H54 (cell line): ENCODE measurements around the gene SHC1.

Experiments used
- DNase-seq: peaks from one replicate; pipeline ENCODE4 v3.0.0; 2011; ENCODE audit warnings: low spot score, mixed read lengths; ENCODE audit not compliant: insufficient read length
- FAIRE-seq: peaks from 3 replicates; lab custom pipeline; 2011; peaks lifted over from hg19 to GRCh38; lab: Jason Lieb, UNC
- POLR2A ChIP-seq: IDR thresholded peaks from 2 replicates; pipeline ENCODE4 v1.6.1; 2011; ENCODE audit warnings: low read depth, mild to moderate bottlenecking, low read length

The SHC1 gene

GRCh38 chr1:154967331-154967950 lies 3.1 kb downstream of the SHC1 start:
- no peak for FAIRE-seq
- no peak for TF ChIP-seq POLR2A
- no peak for DNase-seq

GRCh38 chr1:154966111-154966510 lies 4.4 kb downstream of the SHC1 start:
- FAIRE-seq = no peak
- TF ChIP-seq POLR2A = no peak
- DNase-seq = no peak

- TF ChIP-seq POLR2A = no peak
- DNase-seq (no peak), FAIRE-seq (no peak)
Observed at GRCh38 chr1:154964359-154964758, 6.2 kb downstream of the SHC1 start.

- FAIRE-seq (no peak), DNase-seq (no peak)
- TF ChIP-seq POLR2A = no peak
Observed at GRCh38 chr1:154963643-154964042, 6.9 kb downstream of the SHC1 start.

- FAIRE-seq (no peak), DNase-seq (no peak)
- no peak for TF ChIP-seq POLR2A
Observed at GRCh38 chr1:154962795-154963330, 7.7 kb downstream of the SHC1 start.

GRCh38 chr1:154962156-154962749 lies 8.3 kb downstream of the SHC1 start:
- FAIRE-seq = no peak

GRCh38 chr1:154961207-154962155 lies 9.1 kb downstream of the SHC1 start, which contains the start of gene PYGO2:
Gene PYGO2 (minus strand): TSS chr1:154961782. CDS start chr1:154961576, 206 bp downstream.
- peak; percentile 79 for TF ChIP-seq POLR2A
- no peak for FAIRE-seq
- DNase-seq = peak; percentile 72

More at GRCh38 chr1:154962156-154962749, 8.3 kb downstream of the SHC1 start:
- no peak for DNase-seq
- no peak for TF ChIP-seq POLR2A

- no peak for DNase-seq
- no peak for FAIRE-seq
- TF ChIP-seq POLR2A = no peak
Observed at GRCh38 chr1:154960446-154961136, 10.0 kb downstream of the SHC1 start.

GRCh38 chr1:154959426-154959780 lies 11.1 kb downstream of the SHC1 start:
- FAIRE-seq (no peak), DNase-seq (no peak)
- TF ChIP-seq POLR2A = no peak

- FAIRE-seq (no peak), DNase-seq (no peak)
- TF ChIP-seq POLR2A = no peak
Observed at GRCh38 chr1:154958681-154959425, 11.7 kb downstream of the SHC1 start.

GRCh38 chr1:154958036-154958435 lies 12.5 kb downstream of the SHC1 start:
- DNase-seq (no peak), FAIRE-seq (no peak)

GRCh38 chr1:154957091-154957657 lies 13.4 kb downstream of the SHC1 start:
- FAIRE-seq (no peak), DNase-seq (no peak)
- no peak for TF ChIP-seq POLR2A

More at GRCh38 chr1:154958036-154958435, 12.5 kb downstream of the SHC1 start:
- no peak for TF ChIP-seq POLR2A

GRCh38 chr1:154956544-154956941 lies 14.0 kb downstream of the SHC1 start:
- FAIRE-seq (no peak), DNase-seq (no peak)
- no peak for TF ChIP-seq POLR2A
